OCI-LY3 (cell line): ENCODE measurements around the gene ADGRG4.

Source experiments
- H2AFZ ChIP-seq: fragments of 200-600, 300-600 bp; shearing (Covaris generic); 2 replicates; pipeline ENCODE4 v1.6.0; 2014; ENCODE audit warnings: antibody characterized with exemption, low read depth, low read length
- H3K27ac ChIP-seq: fragments of 200-600, 300-600 bp; sonication (generic); 2 replicates; pipeline ENCODE4 v1.5.1; 2014; ENCODE audit warnings: mild to moderate bottlenecking, low read length, moderate library complexity, mixed read lengths
- H3K27me3 ChIP-seq: fragments of 200-600, 300-600 bp; sonication (generic); 2 replicates; pipeline ENCODE4 v1.6.1; 2014; ENCODE audit warnings: low read depth, low read length, mixed read lengths
- H3K36me3 ChIP-seq: fragments of 200-600, 300-600 bp; sonication (generic); replicated peaks from 2 replicates; pipeline ENCODE3; 2014; ENCODE audit warnings: low read depth, low read length, mixed read lengths
- H3K4me1 ChIP-seq: fragments of 300-600, 200-600 bp; sonication (generic); 2 replicates; pipeline ENCODE4 v1.6.1; 2014; ENCODE audit warnings: low read length, mixed read lengths
- H3K4me2 ChIP-seq: fragments of 200-600, 300-600 bp; sonication (generic); 2 replicates; pipeline ENCODE4 v1.6.1; 2014; ENCODE audit warnings: low read length, mixed read lengths
- H3K4me3 ChIP-seq: fragments of 300-600, 200-600 bp; sonication (generic); 2 replicates; pipeline ENCODE4 v1.5.1; 2014; ENCODE audit warnings: antibody characterized with exemption, mild to moderate bottlenecking, low read length, moderate library complexity
- H3K79me2 ChIP-seq: fragments of 300-600, 200-600 bp; shearing (Covaris generic); 2 replicates; pipeline ENCODE4 v1.6.1; 2014; ENCODE audit warnings: mild to moderate bottlenecking, low read length, mixed read lengths
- H3K9ac ChIP-seq: fragments of 300-600, 200-600 bp; shearing (Covaris generic); 2 replicates; pipeline ENCODE4 v1.6.0; 2014; ENCODE audit warnings: mild to moderate bottlenecking, low read length, moderate library complexity
- H3K9me3 ChIP-seq: fragments of 200-600, 300-600 bp; shearing (Covaris generic); 2 replicates; pipeline ENCODE4 v1.6.1; 2014; ENCODE audit warnings: low read length, mixed read lengths; ENCODE audit not compliant: insufficient read depth
- H4K20me1 ChIP-seq: fragments of 200-600, 300-600 bp; sonication (generic); 2 replicates; pipeline ENCODE4 v1.6.1; 2016; ENCODE audit warnings: low read length, mixed read lengths; ENCODE audit not compliant: insufficient read depth
- CTCF ChIP-seq: fragments of 200-600, 300-600 bp; sonication (generic); IDR thresholded peaks from 2 replicates; pipeline ENCODE4 v1.5.1; 2014; ENCODE audit warnings: antibody characterized with exemption, low read length, low read depth
- EZH2phosphoT487 ChIP-seq: fragments of 200-600 bp; shearing (Covaris generic); IDR thresholded peaks from 2 replicates; pipeline ENCODE4 v1.6.1; 2018; ENCODE audit warnings: antibody characterized with exemption, mixed run types, low read depth

ADGRG4 gene

GRCh38 chrX:136258951-136259350 lies 41.8 kb upstream of the ADGRG4 start:
- H3K27me3 ChIP-seq = no peaks in the 10 kb centered on the region
- H3K9me3 ChIP-seq = no peaks in the 10 kb centered on the region
- H3K27ac ChIP-seq = no peak overlapping the region
- H4K20me1 ChIP-seq = no peaks in the 10 kb centered on the region
- no peaks in the 10 kb centered on the region for H3K79me2 ChIP-seq
- no peak overlapping the region for H3K9ac ChIP-seq
- no peak overlapping the region for H3K4me3 ChIP-seq
- TF ChIP-seq EZH2phosphoT487 = no peak
- TF ChIP-seq CTCF = no peak
- no peaks in the 10 kb centered on the region for H3K4me1 ChIP-seq
- no peaks in the 10 kb centered on the region for H3K36me3 ChIP-seq
- H2AFZ ChIP-seq = no peak overlapping the region
- no peak overlapping the region for H3K4me2 ChIP-seq

- Histone ChIP-seq H3K9ac (no peak overlapping the region), H3K9me3 (no peaks in the 10 kb centered on the region), H3K4me2 (no peak overlapping the region), H3K27ac (no peak overlapping the region), H4K20me1 (no peaks in the 10 kb centered on the region), H3K79me2 (no peaks in the 10 kb centered on the region), H3K4me3 (no peak overlapping the region), H3K27me3 (no peaks in the 10 kb centered on the region), H3K4me1 (no peaks in the 10 kb centered on the region), H2AFZ (no peak overlapping the region), H3K36me3 (no peaks in the 10 kb centered on the region)
- no peak for TF ChIP-seq CTCF
- TF ChIP-seq EZH2phosphoT487 = no peak
Observed at GRCh38 chrX:136259543-136259942, 41.2 kb upstream of the ADGRG4 start.

DNA sequence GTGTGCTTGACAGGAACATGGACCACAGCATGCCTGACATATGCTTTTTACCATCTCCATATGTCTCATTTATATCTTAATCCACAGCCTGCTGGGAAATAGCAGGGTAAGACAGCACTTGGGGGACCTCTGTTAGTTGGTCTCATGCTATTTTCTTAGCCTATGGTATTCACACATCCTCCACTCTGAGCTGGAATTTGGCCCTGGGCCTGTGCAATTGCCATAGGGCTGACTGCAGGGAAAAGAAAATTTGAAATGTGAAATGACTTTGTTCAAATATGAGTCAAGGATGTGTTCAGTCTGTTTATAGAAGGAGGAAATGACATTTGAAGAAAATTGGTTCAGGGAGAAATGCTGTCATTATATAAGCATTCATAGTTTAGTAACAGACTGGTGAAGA lies 40.0 kb upstream of the ADGRG4 start:
- Histone ChIP-seq H4K20me1 (no peaks in the 10 kb centered on the region), H3K9me3 (no peaks in the 10 kb centered on the region), H3K9ac (no peak overlapping the region), H3K4me2 (no peak overlapping the region), H3K36me3 (no peaks in the 10 kb centered on the region), H3K27ac (no peak overlapping the region), H3K4me1 (no peaks in the 10 kb centered on the region), H3K27me3 (no peaks in the 10 kb centered on the region), H3K4me3 (no peak overlapping the region), H2AFZ (no peak overlapping the region), H3K79me2 (no peaks in the 10 kb centered on the region)
- no peak for TF ChIP-seq EZH2phosphoT487
- no peak for TF ChIP-seq CTCF

GRCh38 chrX:136261321-136261720 lies 39.4 kb upstream of the ADGRG4 start:
- H2AFZ ChIP-seq = no peak overlapping the region
- H4K20me1 ChIP-seq = no peaks in the 10 kb centered on the region
- no peaks in the 10 kb centered on the region for H3K79me2 ChIP-seq
- H3K9me3 ChIP-seq = no peaks in the 10 kb centered on the region
- H3K4me2 ChIP-seq = no peak overlapping the region
- H3K27me3 ChIP-seq = no peaks in the 10 kb centered on the region
- no peaks in the 10 kb centered on the region for H3K36me3 ChIP-seq
- no peak overlapping the region for H3K4me3 ChIP-seq
- H3K27ac ChIP-seq = no peak overlapping the region
- TF ChIP-seq EZH2phosphoT487 (no peak), CTCF (no peak)
- H3K9ac ChIP-seq = no peak overlapping the region
- H3K4me1 ChIP-seq = no peaks in the 10 kb centered on the region
